IMR-90 (cell line): Measurements from ENCODE around the gene RABGGTA. TPM values are rescaled to one million over a fixed set of nuclear protein-coding genes. Genes with fewer than 3 reads are reported as not detected.

ENCODE experiments used
- ATAC-seq: fragments of 200-7000 bp; cut with Tn5 transposase; 2 replicates; pipeline ENCODE4 v1.9.1; 2020; ENCODE audit warnings: low read depth, mild to moderate bottlenecking, moderate library complexity
- BruUV-seq: library from RNA; stranded (reverse); fragments of 400-500 nt; replicated peaks from 2 replicates; lab custom pipeline; 2021; lab: Mats Ljungman, UMichigan
- CTCF ChIA-PET: fragments of 300-600 bp; formaldehyde crosslinking; extraction: SDS; loops from one replicate; lab custom pipeline; 2021; ENCODE audit warnings: antibody characterized with exemption; lab: Yijun Ruan, JAX
- POLR2A ChIA-PET: fragments of 300-600 bp; sonication (Branson Sonifier 250); formaldehyde crosslinking; loops from one replicate; lab custom pipeline; 2022; ENCODE audit warnings: antibody characterized with exemption; ENCODE audit not compliant: unreplicated experiment; lab: Charles Lee
- DNase-seq: peaks from one replicate; pipeline ENCODE4 v3.0.0; 2013
- H2AFZ ChIP-seq: replicated peaks from 2 replicates; pipeline ENCODE3; 2013; ENCODE audit warnings: low read length, mild to moderate bottlenecking; ENCODE audit not compliant: poor library complexity
- H2AK5ac ChIP-seq: 2 replicates; pipeline ENCODE4 v1.6.1; 2013; ENCODE audit warnings: low read depth, low read length, inconsistent platforms
- H2AK9ac ChIP-seq: replicated peaks from 2 replicates; pipeline ENCODE3; 2013; ENCODE audit warnings: mild to moderate bottlenecking, low read depth, low read length, moderate library complexity; ENCODE audit not compliant: poor library complexity
- H2BK120ac ChIP-seq: 2 replicates; pipeline ENCODE4 v1.6.1; 2013; ENCODE audit warnings: low read depth, low read length, inconsistent platforms
- H2BK15ac ChIP-seq: 3 replicates; pipeline ENCODE4 v1.6.1; 2013; ENCODE audit warnings: low read depth, low read length, inconsistent platforms
- H2BK20ac ChIP-seq: 2 replicates; pipeline ENCODE4 v1.6.1; 2013; ENCODE audit warnings: low read depth, mild to moderate bottlenecking, inconsistent platforms, low read length, moderate library complexity
- H2BK5ac ChIP-seq: 2 replicates; pipeline ENCODE4 v1.6.1; 2013; ENCODE audit warnings: mild to moderate bottlenecking, low read depth, low read length, inconsistent platforms; ENCODE audit not compliant: poor library complexity, severe bottlenecking
- H3K14ac ChIP-seq: replicated peaks from 2 replicates; pipeline ENCODE4 v1.6.1; 2013; ENCODE audit warnings: low read depth, low read length, inconsistent platforms
- H3K18ac ChIP-seq: 2 replicates; pipeline ENCODE4 v1.6.1; 2013; ENCODE audit warnings: low read depth, low read length, control low read depth
- H3K23ac ChIP-seq: 2 replicates; pipeline ENCODE4 v1.6.1; 2013; ENCODE audit warnings: low read depth, low read length, inconsistent platforms
- H3K27ac ChIP-seq: 2 replicates; pipeline ENCODE4 v1.5.1; 2013; ENCODE audit warnings: mild to moderate bottlenecking, control low read depth, low read length; ENCODE audit not compliant: insufficient read depth
- H3K27me3 ChIP-seq: 2 replicates; pipeline ENCODE4 v1.6.1; 2013; ENCODE audit warnings: low read length; ENCODE audit not compliant: control insufficient read depth, insufficient read depth
- H3K36me3 ChIP-seq: 2 replicates; pipeline ENCODE4 v1.6.1; 2013; ENCODE audit warnings: low read length, mixed read lengths; ENCODE audit not compliant: control insufficient read depth, insufficient read depth
- H3K4ac ChIP-seq: 2 replicates; pipeline ENCODE4 v1.6.1; 2013; ENCODE audit warnings: low read depth, low read length, inconsistent platforms
- H3K4me1 ChIP-seq: 2 replicates; pipeline ENCODE4 v1.6.1; 2013; ENCODE audit warnings: low read length, mixed read lengths; ENCODE audit not compliant: control insufficient read depth, insufficient read depth
- H3K4me2 ChIP-seq: 2 replicates; pipeline ENCODE4 v1.6.1; 2013; ENCODE audit warnings: low read depth, mild to moderate bottlenecking, control low read depth, low read length, moderate library complexity
- H3K4me3 ChIP-seq: 2 replicates; pipeline ENCODE4 v1.5.1; 2013; ENCODE audit warnings: low read depth, mild to moderate bottlenecking, control low read depth, low read length, moderate library complexity; ENCODE audit not compliant: insufficient read depth
- H3K56ac ChIP-seq: 2 replicates; pipeline ENCODE4 v1.6.1; 2013; ENCODE audit warnings: low read length, inconsistent platforms; ENCODE audit not compliant: insufficient read depth; ENCODE audit errors: extremely low read depth
- H3K79me1 ChIP-seq, 2 experiments: 2 replicates each; pipeline ENCODE4 v1.6.1; 2013; ENCODE audit warnings: low read length in 2 of 2, inconsistent platforms in 1 of 2, low read depth in 1 of 2
- H3K9ac ChIP-seq: 2 replicates; pipeline ENCODE4 v1.6.1; 2013; ENCODE audit warnings: low read depth, low read length, control low read depth
- H3K9me1 ChIP-seq: 2 replicates; pipeline ENCODE4 v1.6.1; 2013; ENCODE audit warnings: low read length, inconsistent platforms; ENCODE audit not compliant: insufficient read depth
- H3K9me3 ChIP-seq: 2 replicates; pipeline ENCODE4 v1.6.1; 2013; ENCODE audit warnings: low read length; ENCODE audit not compliant: control insufficient read depth, insufficient read depth
- H4K20me1 ChIP-seq: 2 replicates; pipeline ENCODE4 v1.6.1; 2013; ENCODE audit warnings: low read length, inconsistent platforms; ENCODE audit not compliant: insufficient read depth
- H4K5ac ChIP-seq: 2 replicates; pipeline ENCODE4 v1.6.1; 2013; ENCODE audit warnings: mild to moderate bottlenecking, low read depth, low read length, control low read depth
- H4K8ac ChIP-seq, 2 experiments: 2 replicates each; pipeline ENCODE4 v1.6.1; 2013; ENCODE audit warnings: low read depth in 2 of 2, low read length in 2 of 2, control low read depth in 1 of 2, inconsistent platforms in 1 of 2
- H4K91ac ChIP-seq: 2 replicates; pipeline ENCODE4 v1.6.1; 2013; ENCODE audit warnings: low read depth, low read length, inconsistent platforms; ENCODE audit not compliant: insufficient read depth
- CEBPB ChIP-seq: IDR thresholded peaks from 2 replicates; pipeline ENCODE4 v1.6.1; 2012; ENCODE audit warnings: low read depth, low read length, improper control_type of control experiment
- POLR2A ChIP-seq: IDR thresholded peaks from 2 replicates; pipeline ENCODE4 v1.6.1; 2012; ENCODE audit warnings: mild to moderate bottlenecking, low read depth, low read length
- RCOR1 ChIP-seq: IDR thresholded peaks from 2 replicates; pipeline ENCODE4 v1.6.1; 2012; ENCODE audit warnings: mild to moderate bottlenecking, low read length, improper control_type of control experiment; ENCODE audit not compliant: insufficient replicate concordance
- WGBS, 2 experiments: methylation state at CpG; one replicate each; pipeline versions ENCODE4 v1.1.5 to v1.1.7; 2013; ENCODE audit warnings: missing lambda C conversion rate in 2 of 2; ENCODE audit not compliant: insufficient read length in 1 of 2; ENCODE audit errors: extremely low coverage in 2 of 2; 5-methylcytosine and 5-hydroxymethylcytosine counted together
- dilution Hi-C: fragments of 300-500 bp; cut with HindIII; formaldehyde crosslinking; loops from one replicate; pipeline ENCODE4 v1.14.3; 2018; ENCODE audit warnings: low sequenced_read_pairs; ENCODE audit not compliant: unreplicated experiment
- in situ Hi-C: fragments of 300-500 bp; cut with MboI; formaldehyde crosslinking; loops from 3 replicates; pipeline ENCODE4 v1.14.3; 2019; ENCODE audit warnings: low sequenced_read_pairs, inconsistent platforms, mixed read lengths
- intact Hi-C: fragments of 100-400 bp; cut with micrococcal nuclease; formaldehyde crosslinking; loops from 2 replicates; pipeline ENCODE4 v1.10.0; 2022
- polyA plus RNA-seq, 3 experiments: library from polyadenylated mRNA; depleted of rRNA; stranded (reverse); fragments of >200 nt; gene quantifications; 2 replicates each; pipeline ENCODE4 v1.2.3, GENCODE V29; 2012; ENCODE audit warnings: low replicate concordance in 1 of 3
- total RNA-seq: library from RNA; depleted of rRNA; stranded (reverse); fragments of >200 nt; gene quantifications from 2 replicates; pipeline ENCODE4 v1.2.3, GENCODE V29; 2012

Gene RABGGTA
- total and polyA plus RNA-seq, 2 of the 4 experiments (the other 2 are of a cell fraction), result 25.6 to 55.6 TPM

GRCh38 chr14:24240110-24240918 is 31.1 kb downstream of the RABGGTA start:
- ATAC-seq, result no peak
- no TSS peak for BruUV-seq
- Histone ChIP-seq H3K18ac (no peak overlapping the region), H2BK15ac (no peak overlapping the region), H4K5ac (no peak overlapping the region), H3K14ac (no peak overlapping the region), H4K8ac (no peak overlapping the region; a peak in 1 of 4 replicates), H3K36me3 (peaks cover 44% of the 10 kb centered on the region), H3K4me2 (no peak overlapping the region), H4K20me1 (peaks cover 4% of the 10 kb centered on the region), H3K27ac (no peak overlapping the region), H3K4me1 (peaks cover 13% of the 10 kb centered on the region), H3K4ac (no peak overlapping the region), H3K9ac (no peak overlapping the region), H3K9me1 (peaks cover 27% of the 10 kb centered on the region), H2AK9ac (peak overlapping the region; percentile 74), H2AFZ (no peak overlapping the region), H3K9me3 (no peaks in the 10 kb centered on the region), H3K23ac (no peak overlapping the region), H2BK120ac (no peak overlapping the region), H2BK20ac (no peak overlapping the region), H3K79me1 (peaks cover 42 to 67% of the 10 kb centered on the region in 2 experiments), H3K4me3 (no peak overlapping the region), H2BK5ac (no peak overlapping the region), H3K56ac (no peak overlapping the region), H2AK5ac (no peak overlapping the region), H3K27me3 (no peaks in the 10 kb centered on the region), H4K91ac (no peak overlapping the region)
- in situ Hi-C loops (loop anchor here (5.0 kb wide), 1 partner anchor 57 kb away; the partner anchor contains the start of genes DHRS1 and NOP9), intact Hi-C loops (loop anchor here (5.0 kb wide), 1 partner anchor 228 kb away; no protein-coding TSS in a partner anchor), dilution Hi-C loops (no loop called here)
- ChIA-PET POLR2A (no interaction called here), CTCF (no interaction called here)
- TF ChIP-seq RCOR1, result no peak
- no peak for TF ChIP-seq CEBPB
- no peak for TF ChIP-seq POLR2A
- DNase-seq, result no peak
- WGBS, 2 experiments, result no CpG with 5 or more reads among the region's 9 CpGs
